GM21737 (cell line): ENCODE measurements around the gene VMAC.
"Not testable (repeated sequence)": the region's sequence is repeated elsewhere in the genome, so short reads cannot be mapped to it uniquely, and the experiment has no call there.

Experiments used
- ATAC-seq: cut with Tn5 transposase; IDR thresholded peaks from one replicate; pipeline ENCODE4 v1.9.1; 2021; ENCODE audit warnings: mild to moderate bottlenecking, moderate library complexity; ENCODE audit not compliant: unreplicated experiment

VMAC gene

GRCh38 chr19:5883157-5883873, 21.4 kb upstream of the VMAC start:
- ATAC-seq = not testable (repeated sequence)

GRCh38 chr19:5884065-5884811, 20.4 kb upstream of the VMAC start:
- not testable (repeated sequence) for ATAC-seq

GRCh38 chr19:5889288-5889971, 15.2 kb upstream of the VMAC start:
- ATAC-seq = no peak

- no peak for ATAC-seq
These were observed 14.6 kb upstream of the VMAC start for GRCh38 chr19:5890099-5890498.

GRCh38 chr19:5891572-5891937, 13.1 kb upstream of the VMAC start:
- no peak for ATAC-seq

GRCh38 chr19:5891938-5892771, 12.5 kb upstream of the VMAC start:
- no peak for ATAC-seq

GRCh38 chr19:5892772-5893275, 11.8 kb upstream of the VMAC start:
- ATAC-seq = no peak

- no peak for ATAC-seq
These were observed 11.3 kb upstream of the VMAC start for GRCh38 chr19:5893296-5893903.

- no peak for ATAC-seq
These were observed 10.6 kb upstream of the VMAC start for GRCh38 chr19:5893907-5894703.

GRCh38 chr19:5894704-5895349, 9.8 kb upstream of the VMAC start:
- no peak for ATAC-seq

GRCh38 chr19:5895409-5895808, 9.3 kb upstream of the VMAC start:
- no peak for ATAC-seq

GRCh38 chr19:5895890-5896289, 8.8 kb upstream of the VMAC start:
- no peak for ATAC-seq

- ATAC-seq = no peak
These were observed 8.2 kb upstream of the VMAC start for GRCh38 chr19:5896365-5897076.

- no peak for ATAC-seq
These were observed 7.3 kb upstream of the VMAC start for GRCh38 chr19:5897189-5897969.

GRCh38 chr19:5899728-5900526, 4.7 kb upstream of the VMAC start:
- no peak for ATAC-seq

- ATAC-seq = no peak
These were observed 3.7 kb upstream of the VMAC start for GRCh38 chr19:5900976-5901375.

- ATAC-seq = no peak
These were observed 1.5 kb upstream of the VMAC start for GRCh38 chr19:5903056-5903623.
